ENCODE data around the gene OGDH.
"Not testable (repeated sequence)": the region's sequence is repeated elsewhere in the genome, so short reads cannot be mapped to it uniquely, and the experiment has no call there.

The OGDH gene

GRCh38 chr7:44673771-44674170 lies 67.3 kb downstream of the OGDH start:
- DNase-seq: no peak

GRCh38 chr7:44674381-44674780 lies 68.0 kb downstream of the OGDH start:
- DNase-seq: no peak

- DNase-seq: no peak
These were observed 70.3 kb downstream of the OGDH start for GRCh38 chr7:44676776-44677175.

GRCh38 chr7:44678101-44678470 lies 71.7 kb downstream of the OGDH start:
- DNase-seq: no peak

GRCh38 chr7:44678471-44679179 lies 72.2 kb downstream of the OGDH start:
- no peak for DNase-seq

- no peak for DNase-seq
These were observed 75.2 kb downstream of the OGDH start for GRCh38 chr7:44681645-44682044.

GRCh38 chr7:44685723-44686122 lies 79.3 kb downstream of the OGDH start:
- DNase-seq: no peak

- DNase-seq: no peak
These were observed 83.0 kb downstream of the OGDH start for GRCh38 chr7:44689427-44689826.

GRCh38 chr7:44693641-44694313 lies 87.3 kb downstream of the OGDH start:
- DNase-seq: no peak

- no peak for DNase-seq
These were observed 87.9 kb downstream of the OGDH start for GRCh38 chr7:44694326-44694725.

GRCh38 chr7:44694766-44695165 lies 88.3 kb downstream of the OGDH start:
- DNase-seq: no peak

- DNase-seq: no peak
These were observed 89.3 kb downstream of the OGDH start for GRCh38 chr7:44695756-44696155.

- DNase-seq: no peak
These were observed 90.3 kb downstream of the OGDH start for GRCh38 chr7:44696728-44697127.

- DNase-seq: no peak
These were observed 91.0 kb downstream of the OGDH start for GRCh38 chr7:44697136-44698045.

GRCh38 chr7:44698046-44698580 lies 91.7 kb downstream of the OGDH start:
- DNase-seq: no peak

GRCh38 chr7:44699598-44699997 lies 93.2 kb downstream of the OGDH start:
- DNase-seq: not testable (repeated sequence)

GRCh38 chr7:44700322-44700721 lies 93.9 kb downstream of the OGDH start:
- DNase-seq: no peak

- DNase-seq: not testable (repeated sequence)
These were observed 97.0 kb downstream of the OGDH start for GRCh38 chr7:44703391-44703790.

- no peak for DNase-seq
These were observed 97.5 kb downstream of the OGDH start for GRCh38 chr7:44703921-44704320.

GRCh38 chr7:44705434-44705833 lies 99.0 kb downstream of the OGDH start:
- DNase-seq: no peak

- no peak for DNase-seq
These were observed 100.5 kb downstream of the OGDH start for GRCh38 chr7:44706788-44707557.

GRCh38 chr7:44707558-44708230 lies 101.3 kb downstream of the OGDH start:
- no peak for DNase-seq

Data from T-helper 2 cell (primary cell).